Neural cell (in vitro differentiated cells): ENCODE results near the gene PARD3B. TPM values are rescaled to one million over a fixed set of nuclear protein-coding genes. Genes with fewer than 3 reads are reported as not detected.
A peak's percentile ranks its signal among the peaks of the same experiment; 100 is the strongest.

Experiments
- H2AFZ ChIP-seq: fragments of 200-600, 300-800 bp; sonication (generic), shearing (Covaris generic); 2 replicates; pipeline ENCODE4 v1.6.0; 2014; ENCODE audit warnings: low read depth, mild to moderate bottlenecking, antibody characterized with exemption, low read length, moderate library complexity
- H3F3A ChIP-seq: fragments of 200-600 bp; shearing (Covaris generic); 2 replicates; pipeline ENCODE4 v1.6.1; 2016; ENCODE audit warnings: mild to moderate bottlenecking, moderate library complexity, mixed read lengths, antibody characterized with exemption, low read length; ENCODE audit not compliant: insufficient read depth, poor library complexity, severe bottlenecking
- H3K27ac ChIP-seq: fragments of 200-600, 300-800 bp; sonication (generic), shearing (Covaris generic); 2 replicates; pipeline ENCODE4 v1.5.1; 2014; ENCODE audit warnings: mild to moderate bottlenecking, low read length, moderate library complexity
- H3K27me3 ChIP-seq: fragments of 300-800, 200-600 bp; sonication (generic), shearing (Covaris generic); 2 replicates; pipeline ENCODE4 v1.6.0; 2014; ENCODE audit warnings: mild to moderate bottlenecking, low read depth, low read length, moderate library complexity; ENCODE audit not compliant: insufficient read depth
- H3K36me3 ChIP-seq: fragments of 300-800, 200-600 bp; sonication (generic), shearing (Covaris generic); 2 replicates; pipeline ENCODE4 v1.5.1; 2014; ENCODE audit warnings: mild to moderate bottlenecking, antibody characterized with exemption, low read length, moderate library complexity; ENCODE audit not compliant: insufficient read depth
- H3K4me2 ChIP-seq: fragments of 300-800, 200-600 bp; sonication (generic), shearing (Covaris generic); 2 replicates; pipeline ENCODE4 v1.6.0; 2014; ENCODE audit warnings: mild to moderate bottlenecking, low read length
- H3K4me3 ChIP-seq: fragments of 300-800, 200-600 bp; sonication (generic), shearing (Covaris generic); 2 replicates; pipeline ENCODE4 v1.5.1; 2014; ENCODE audit warnings: mild to moderate bottlenecking, low read length, moderate library complexity
- H3K79me2 ChIP-seq: fragments of 200-600 bp; shearing (Covaris generic); replicated peaks from 2 replicates; pipeline ENCODE4 v1.6.0; 2014; ENCODE audit warnings: mild to moderate bottlenecking, low read length, moderate library complexity; ENCODE audit not compliant: insufficient read depth
- H3K9ac ChIP-seq: fragments of 300-800, 200-600 bp; sonication (generic), shearing (Covaris generic); 2 replicates; pipeline ENCODE4 v1.6.1; 2016; ENCODE audit warnings: mild to moderate bottlenecking, low read length, mixed read lengths
- H3K9me2 ChIP-seq: fragments of 200-600 bp; shearing (Covaris generic); 2 replicates; pipeline ENCODE4 v1.6.1; 2016; ENCODE audit warnings: mild to moderate bottlenecking, low read length, mixed read lengths; ENCODE audit not compliant: insufficient read depth
- H3K9me3 ChIP-seq: fragments of 200-600, 300-800 bp; sonication (generic), shearing (Covaris generic); 2 replicates; pipeline ENCODE4 v1.6.1; 2016; ENCODE audit warnings: mild to moderate bottlenecking, mixed run types, low read length, moderate library complexity, mixed read lengths
- H4K20me1 ChIP-seq: fragments of 200-600 bp; shearing (Covaris generic); 2 replicates; pipeline ENCODE4 v1.6.1; 2016; ENCODE audit warnings: mild to moderate bottlenecking, mixed run types; ENCODE audit not compliant: insufficient read depth
- CTCF ChIP-seq: fragments of 450-650 bp; IDR thresholded peaks from 2 replicates; pipeline ENCODE4 v1.5.1; 2014; ENCODE audit warnings: antibody characterized with exemption, mild to moderate bottlenecking, moderate library complexity; ENCODE audit not compliant: poor library complexity, severe bottlenecking
- EP300 ChIP-seq: fragments of 450-650 bp; conservative IDR thresholded peaks from 2 replicates; pipeline ENCODE4 v1.6.1; 2014; ENCODE audit warnings: antibody characterized with exemption, mild to moderate bottlenecking, moderate library complexity; ENCODE audit not compliant: poor library complexity, severe bottlenecking
- EZH2 ChIP-seq: fragments of 200-600, 300-800 bp; shearing (Covaris generic), sonication (generic); IDR thresholded peaks from 2 replicates; pipeline ENCODE4 v1.6.1; 2014; ENCODE audit warnings: antibody characterized with exemption, low read length, borderline replicate concordance, mild to moderate bottlenecking; ENCODE audit not compliant: insufficient read depth, poor library complexity, severe bottlenecking
- MXI1 ChIP-seq: fragments of 450-650 bp; conservative IDR thresholded peaks from 2 replicates; pipeline ENCODE4 v1.6.1; 2014; ENCODE audit warnings: antibody characterized with exemption, mild to moderate bottlenecking; ENCODE audit not compliant: poor library complexity, severe bottlenecking
- POLR2AphosphoS5 ChIP-seq: IDR thresholded peaks from 2 replicates; pipeline ENCODE4 v1.6.1; 2012
- RAD21 ChIP-seq: fragments of 450-650 bp; conservative IDR thresholded peaks from 2 replicates; pipeline ENCODE4 v1.6.1; 2014; ENCODE audit warnings: antibody characterized with exemption, mild to moderate bottlenecking, moderate library complexity
- REST ChIP-seq: IDR thresholded peaks from 2 replicates; pipeline ENCODE4 v1.6.1; 2012; ENCODE audit warnings: borderline replicate concordance
- SMC3 ChIP-seq: fragments of 450-650 bp; conservative IDR thresholded peaks from 2 replicates; pipeline ENCODE4 v1.6.1; 2014; ENCODE audit warnings: antibody characterized with exemption, mild to moderate bottlenecking, moderate library complexity; ENCODE audit not compliant: poor library complexity
- TAF1 ChIP-seq: IDR thresholded peaks from 2 replicates; pipeline ENCODE4 v1.6.1; 2012; ENCODE audit warnings: low read depth
- polyA plus RNA-seq: library from polyadenylated mRNA; depleted of rRNA; stranded (reverse); fragments of >200 nt; gene quantifications from 2 replicates; pipeline ENCODE4 v1.2.3, GENCODE V29; 2014

Gene PARD3B
- polyA plus RNA-seq, 1 donor from 2014 or later = 0.54 TPM

- H3K9ac ChIP-seq = no peak overlapping the region
- no peaks in the 10 kb centered on the region for H3K27me3 ChIP-seq
- no peaks in the 10 kb centered on the region for H3F3A ChIP-seq
- H3K79me2 ChIP-seq = no peaks in the 10 kb centered on the region
- no peak overlapping the region for H2AFZ ChIP-seq
- no peaks in the 10 kb centered on the region for H3K9me2 ChIP-seq
- H3K36me3 ChIP-seq = no peaks in the 10 kb centered on the region
- H3K27ac ChIP-seq = no peak overlapping the region
- H3K4me3 ChIP-seq = no peak overlapping the region
- TF ChIP-seq POLR2AphosphoS5 (no peak), CTCF (no peak), EZH2 (no peak), RAD21 (no peak), REST (no peak), SMC3 (no peak), TAF1 (no peak), MXI1 (no peak), EP300 (no peak)
- H4K20me1 ChIP-seq = no peaks in the 10 kb centered on the region
- no peak overlapping the region for H3K4me2 ChIP-seq
- H3K9me3 ChIP-seq = no peaks in the 10 kb centered on the region
Measured at GRCh38 chr2:205364261-205364660, 819.0 kb downstream of the PARD3B start.

- no peak for TF ChIP-seq CTCF
- TF ChIP-seq SMC3 = no peak
- no peak for TF ChIP-seq EZH2
- TF ChIP-seq REST = no peak
- peak; percentile 15 for TF ChIP-seq MXI1
- no peak for TF ChIP-seq TAF1
- peak; percentile 89 for TF ChIP-seq POLR2AphosphoS5
- TF ChIP-seq EP300 = peak; percentile 93
- TF ChIP-seq RAD21 = peak; percentile 34
- H4K20me1 ChIP-seq = no peaks in the 10 kb centered on the region
- no peaks in the 10 kb centered on the region for H3F3A ChIP-seq
- H3K36me3 ChIP-seq = no peaks in the 10 kb centered on the region
- H3K9ac ChIP-seq = no peak overlapping the region
- no peaks in the 10 kb centered on the region for H3K27me3 ChIP-seq
- H3K79me2 ChIP-seq = no peaks in the 10 kb centered on the region
- H3K9me3 ChIP-seq = no peaks in the 10 kb centered on the region
- H3K4me3 ChIP-seq = peak overlapping the region; percentile 23
- no peak overlapping the region for H2AFZ ChIP-seq
- H3K27ac ChIP-seq = peak overlapping the region; percentile 48
- no peaks in the 10 kb centered on the region for H3K9me2 ChIP-seq
- H3K4me2 ChIP-seq = no peak overlapping the region
Measured at GRCh38 chr2:205366336-205367060, 821.2 kb downstream of the PARD3B start.
